Sigmoid colon (tissue), 4 donors: Measurements from ENCODE around the gene TGFB1I1.
A peak's percentile ranks its signal among the peaks of the same experiment; 100 is the strongest.

Source experiments
- EP300 ChIP-seq, 4 donors: sonication (generic); formaldehyde crosslinking; IDR thresholded peaks; one replicate each; pipeline ENCODE4 v1.6.1; 2017; ENCODE audit warnings: antibody characterized with exemption in 4 of 4
- POLR2A ChIP-seq, 2 donors: fragments of 450-650 bp; IDR thresholded peaks; one replicate each; pipeline ENCODE4 v1.6.1; 2016; ENCODE audit warnings: antibody characterized with exemption in 2 of 2, mild to moderate bottlenecking in 2 of 2, moderate library complexity in 2 of 2
- POLR2AphosphoS5 ChIP-seq, 4 donors: sonication (generic); formaldehyde crosslinking; IDR thresholded peaks; one replicate each; pipeline ENCODE4 v1.6.1; 2017; ENCODE audit warnings: antibody characterized with exemption in 4 of 4
- TF ChIP-seq, protein P1 (sequence below), 4 experiments: fragments of 450-650 bp in 3 of 4; fragments of 200-600 bp in 1 of 4; IDR thresholded peaks; one replicate each; pipeline ENCODE4 v1.5.1; 2016 to 2019; ENCODE audit warnings: antibody characterized with exemption in 4 of 4, mild to moderate bottlenecking in 3 of 4, moderate library complexity in 2 of 4

DNA sequence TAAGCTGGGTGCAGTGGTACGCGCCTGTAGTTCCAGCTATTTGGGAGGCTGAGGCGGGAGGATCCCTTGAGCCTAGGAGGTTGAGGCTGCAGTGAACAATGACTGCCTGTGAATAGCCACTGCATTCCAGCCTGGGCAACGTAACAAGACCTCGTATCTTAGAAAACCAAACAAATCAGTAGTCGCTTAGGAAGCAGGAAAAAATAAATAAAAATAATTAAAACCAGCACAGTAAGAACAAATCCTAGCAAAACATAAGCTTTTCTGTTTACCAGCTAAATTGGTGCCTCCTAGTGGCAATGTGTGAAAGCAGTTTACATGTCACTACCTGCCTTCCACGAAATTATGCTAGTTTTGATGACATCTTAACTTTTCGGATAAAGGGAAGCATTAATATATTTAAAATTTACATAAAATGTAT lies 11.4 kb upstream of the TGFB1I1 start:
- TF ChIP-seq POLR2AphosphoS5 (IDR thresholded peaks at IDR 0.05) (no peak), POLR2A (IDR thresholded peaks at IDR 0.05) (no peak), EP300 (IDR thresholded peaks at IDR 0.05) (no peak)
- TF ChIP-seq, protein P1, sequence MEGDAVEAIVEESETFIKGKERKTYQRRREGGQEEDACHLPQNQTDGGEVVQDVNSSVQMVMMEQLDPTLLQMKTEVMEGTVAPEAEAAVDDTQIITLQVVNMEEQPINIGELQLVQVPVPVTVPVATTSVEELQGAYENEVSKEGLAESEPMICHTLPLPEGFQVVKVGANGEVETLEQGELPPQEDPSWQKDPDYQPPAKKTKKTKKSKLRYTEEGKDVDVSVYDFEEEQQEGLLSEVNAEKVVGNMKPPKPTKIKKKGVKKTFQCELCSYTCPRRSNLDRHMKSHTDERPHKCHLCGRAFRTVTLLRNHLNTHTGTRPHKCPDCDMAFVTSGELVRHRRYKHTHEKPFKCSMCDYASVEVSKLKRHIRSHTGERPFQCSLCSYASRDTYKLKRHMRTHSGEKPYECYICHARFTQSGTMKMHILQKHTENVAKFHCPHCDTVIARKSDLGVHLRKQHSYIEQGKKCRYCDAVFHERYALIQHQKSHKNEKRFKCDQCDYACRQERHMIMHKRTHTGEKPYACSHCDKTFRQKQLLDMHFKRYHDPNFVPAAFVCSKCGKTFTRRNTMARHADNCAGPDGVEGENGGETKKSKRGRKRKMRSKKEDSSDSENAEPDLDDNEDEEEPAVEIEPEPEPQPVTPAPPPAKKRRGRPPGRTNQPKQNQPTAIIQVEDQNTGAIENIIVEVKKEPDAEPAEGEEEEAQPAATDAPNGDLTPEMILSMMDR (IDR thresholded peaks at IDR 0.05), result peak in 3 of 4 experiments; percentile 36 to 49 (median 40)
